Sigmoid colon (tissue), 4 donors: ENCODE results near the gene USP2.

ENCODE experiments used
- EP300 ChIP-seq, 4 donors: sonication (generic); formaldehyde crosslinking; IDR thresholded peaks; one replicate each; pipeline ENCODE4 v1.6.1; 2017; ENCODE audit warnings: antibody characterized with exemption in 4 of 4
- POLR2A ChIP-seq, 2 donors: fragments of 450-650 bp; IDR thresholded peaks; one replicate each; pipeline ENCODE4 v1.6.1; 2016; ENCODE audit warnings: antibody characterized with exemption in 2 of 2, mild to moderate bottlenecking in 2 of 2, moderate library complexity in 2 of 2
- POLR2AphosphoS5 ChIP-seq, 4 donors: sonication (generic); formaldehyde crosslinking; IDR thresholded peaks; one replicate each; pipeline ENCODE4 v1.6.1; 2017; ENCODE audit warnings: antibody characterized with exemption in 4 of 4
- TF ChIP-seq, protein P1 (sequence below), 4 experiments: fragments of 450-650 bp in 3 of 4; fragments of 200-600 bp in 1 of 4; IDR thresholded peaks; one replicate each; pipeline ENCODE4 v1.5.1; 2016 to 2019; ENCODE audit warnings: antibody characterized with exemption in 4 of 4, mild to moderate bottlenecking in 3 of 4, moderate library complexity in 2 of 4

GRCh38 chr11:119377112-119377901 lies 4.2 kb downstream of the USP2 start:
- TF ChIP-seq, protein P1, sequence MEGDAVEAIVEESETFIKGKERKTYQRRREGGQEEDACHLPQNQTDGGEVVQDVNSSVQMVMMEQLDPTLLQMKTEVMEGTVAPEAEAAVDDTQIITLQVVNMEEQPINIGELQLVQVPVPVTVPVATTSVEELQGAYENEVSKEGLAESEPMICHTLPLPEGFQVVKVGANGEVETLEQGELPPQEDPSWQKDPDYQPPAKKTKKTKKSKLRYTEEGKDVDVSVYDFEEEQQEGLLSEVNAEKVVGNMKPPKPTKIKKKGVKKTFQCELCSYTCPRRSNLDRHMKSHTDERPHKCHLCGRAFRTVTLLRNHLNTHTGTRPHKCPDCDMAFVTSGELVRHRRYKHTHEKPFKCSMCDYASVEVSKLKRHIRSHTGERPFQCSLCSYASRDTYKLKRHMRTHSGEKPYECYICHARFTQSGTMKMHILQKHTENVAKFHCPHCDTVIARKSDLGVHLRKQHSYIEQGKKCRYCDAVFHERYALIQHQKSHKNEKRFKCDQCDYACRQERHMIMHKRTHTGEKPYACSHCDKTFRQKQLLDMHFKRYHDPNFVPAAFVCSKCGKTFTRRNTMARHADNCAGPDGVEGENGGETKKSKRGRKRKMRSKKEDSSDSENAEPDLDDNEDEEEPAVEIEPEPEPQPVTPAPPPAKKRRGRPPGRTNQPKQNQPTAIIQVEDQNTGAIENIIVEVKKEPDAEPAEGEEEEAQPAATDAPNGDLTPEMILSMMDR (IDR thresholded peaks at IDR 0.05): no peak
- TF ChIP-seq EP300 (IDR thresholded peaks at IDR 0.05) (no peak), POLR2A (IDR thresholded peaks at IDR 0.05) (no peak), POLR2AphosphoS5 (IDR thresholded peaks at IDR 0.05) (no peak)
